ENCODE data around the gene LRRC71.

The LRRC71 gene

DNA sequence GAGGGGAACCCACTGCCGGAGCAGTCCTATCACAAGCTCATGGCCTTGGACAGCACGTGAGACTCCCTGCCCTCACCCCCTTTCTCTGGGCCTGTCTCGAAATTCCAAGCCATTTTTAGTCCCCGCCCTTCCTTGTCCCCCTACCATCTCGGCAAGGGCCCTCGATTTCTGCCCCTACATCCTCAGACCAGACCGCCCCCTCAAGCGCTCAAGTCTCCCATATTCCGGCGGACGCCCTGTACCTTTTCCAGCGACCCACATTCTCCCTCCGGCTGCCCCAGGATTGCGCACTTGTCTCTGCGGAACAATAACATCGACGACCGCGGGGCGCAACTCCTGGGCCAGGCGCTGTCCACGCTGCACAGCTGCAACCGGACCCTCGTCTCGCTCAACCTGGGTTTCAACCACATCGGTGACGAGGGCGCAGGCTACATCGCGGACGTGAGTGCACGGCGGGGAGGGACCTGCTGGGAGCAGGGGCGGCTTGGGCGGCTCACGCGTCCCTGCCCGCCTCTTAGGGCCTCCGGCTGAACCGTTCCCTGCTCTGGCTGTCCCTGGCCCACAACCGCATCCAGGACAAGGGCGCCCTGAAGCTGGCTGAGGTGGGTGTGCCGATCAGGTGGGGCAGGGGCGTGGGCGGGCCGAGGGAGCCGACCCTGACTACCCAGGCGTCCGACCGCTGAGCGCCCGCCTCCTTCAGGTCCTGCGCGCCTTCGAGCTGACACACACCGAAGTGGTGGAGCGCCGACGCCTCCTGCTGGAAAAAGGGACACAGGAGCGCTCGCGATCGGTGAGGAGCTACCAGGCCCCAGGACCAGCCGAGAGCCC, 7.0 kb downstream of the LRRC71 start:
- DNase-seq (ENCODE audit: low read depth) = peak; percentile 40

DNA sequence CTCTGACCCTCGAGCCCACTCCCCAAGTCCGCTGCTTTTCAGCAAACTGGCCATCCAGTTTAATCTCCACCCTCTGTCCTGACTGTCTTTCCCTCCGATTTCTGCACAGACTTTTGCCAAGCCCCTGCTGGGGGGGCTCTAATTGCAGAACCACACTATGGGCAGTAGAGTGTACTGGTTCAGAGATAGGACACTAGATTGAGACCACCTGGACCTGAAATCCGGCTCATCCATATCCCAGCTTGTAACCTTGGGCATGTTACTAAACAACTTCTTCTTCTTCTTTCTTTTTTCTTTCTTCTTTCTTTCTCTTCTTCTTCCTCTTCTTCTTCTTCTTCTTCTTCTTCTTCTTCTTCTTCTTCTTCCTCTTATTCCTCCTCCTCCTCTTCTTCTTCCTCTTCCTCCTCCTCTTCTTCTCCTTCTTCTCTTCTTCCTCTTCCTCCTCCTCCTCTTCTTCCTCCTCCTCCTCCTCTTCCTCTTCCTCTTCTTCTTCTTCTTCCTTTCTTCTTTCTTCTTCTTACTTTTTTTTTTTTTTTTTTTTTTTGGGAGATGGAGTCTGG, 7.7 kb downstream of the LRRC71 start:
- no peak for DNase-seq (ENCODE audit: low read depth)

DNA sequence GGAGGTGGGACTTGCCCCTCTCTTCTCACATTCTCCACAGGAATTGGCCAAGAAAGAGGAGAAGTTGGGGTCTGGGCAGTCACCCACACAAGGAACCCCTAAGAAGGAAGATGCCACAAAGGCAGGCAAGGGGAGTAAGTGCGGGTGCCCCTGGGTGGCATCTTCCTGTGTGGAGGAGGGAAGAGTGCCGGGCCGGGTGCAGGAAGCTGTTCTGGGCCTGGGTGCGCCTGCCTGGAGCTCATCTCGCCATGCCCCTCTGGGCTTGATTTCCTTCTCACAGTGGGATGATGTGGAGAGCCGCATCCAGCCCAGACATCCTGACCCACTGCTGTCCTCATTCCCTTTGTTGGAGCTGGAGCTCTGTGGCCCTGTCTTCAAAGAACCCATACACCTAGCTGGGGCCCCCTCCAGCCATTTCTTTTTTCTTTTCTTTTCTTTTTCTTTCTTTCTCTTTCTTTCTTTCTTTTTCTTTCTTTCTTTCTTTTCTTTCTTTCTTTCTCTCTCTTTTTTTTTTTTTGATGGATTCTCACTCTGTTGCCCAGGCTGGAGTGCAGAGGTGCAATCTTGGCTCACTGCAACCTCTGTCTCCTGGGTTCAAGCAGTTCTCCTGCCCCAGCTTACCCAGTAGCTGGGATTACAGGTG, 9.3 kb downstream of the LRRC71 start:
- DNase-seq (ENCODE audit: low read depth) = no peak

DNA sequence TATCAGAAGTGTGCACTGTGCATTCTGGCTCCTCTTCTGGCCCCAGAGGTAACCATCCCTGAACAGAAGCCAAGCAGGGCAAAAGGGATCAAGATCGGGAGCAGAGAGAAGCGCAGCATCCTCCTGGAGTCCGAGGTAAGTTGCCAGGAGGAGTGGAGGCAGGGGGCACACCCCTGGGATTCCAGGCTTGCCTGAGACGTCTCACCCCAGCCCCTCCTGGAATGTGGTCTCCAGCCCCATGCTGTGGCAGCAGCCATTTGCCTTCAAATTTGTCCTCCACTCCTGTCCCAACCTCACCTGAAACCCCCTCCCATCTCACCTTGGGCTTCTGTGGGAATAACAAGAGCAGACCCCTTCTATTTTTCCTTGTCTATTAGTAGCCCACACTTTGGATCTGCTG, 10.1 kb downstream of the LRRC71 start:
- no peak for DNase-seq (ENCODE audit: low read depth)

DNA sequence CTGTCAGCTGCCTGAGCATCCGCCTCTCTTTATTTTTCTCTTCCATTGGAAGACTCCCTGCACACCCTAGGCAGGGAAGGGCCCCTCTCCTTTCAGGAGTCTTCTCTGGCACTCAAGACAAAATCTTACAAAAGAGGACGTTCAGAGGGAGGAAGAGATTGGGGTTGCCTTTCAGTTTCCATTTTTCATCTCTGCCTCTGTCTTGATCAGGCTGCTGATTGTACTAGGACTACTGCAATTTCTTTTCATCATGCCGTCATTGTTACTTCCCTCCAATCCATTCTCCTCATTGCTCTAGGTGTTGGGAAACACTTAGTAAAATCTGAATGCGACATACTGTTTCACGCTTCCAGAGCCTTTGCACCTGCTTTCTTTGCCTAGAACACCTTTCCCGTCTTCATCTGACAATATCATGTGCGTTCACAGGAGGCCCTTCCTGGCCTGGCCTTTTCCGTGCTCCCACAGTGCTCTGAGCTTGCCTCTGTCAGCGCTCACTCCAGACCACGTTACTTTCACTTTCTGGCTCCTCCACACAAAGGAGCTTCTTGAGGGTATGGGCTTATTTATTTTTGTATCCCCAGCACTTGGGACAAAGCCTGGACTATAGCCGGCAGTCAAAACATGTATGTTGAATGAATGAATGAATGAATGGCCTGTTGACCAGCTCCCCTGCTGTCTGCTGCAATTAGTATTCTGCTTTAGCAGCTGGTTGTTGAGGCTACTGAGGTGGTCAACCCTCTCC, 10.9 kb downstream of the LRRC71 start:
- no peak for DNase-seq (ENCODE audit: low read depth)

DNA sequence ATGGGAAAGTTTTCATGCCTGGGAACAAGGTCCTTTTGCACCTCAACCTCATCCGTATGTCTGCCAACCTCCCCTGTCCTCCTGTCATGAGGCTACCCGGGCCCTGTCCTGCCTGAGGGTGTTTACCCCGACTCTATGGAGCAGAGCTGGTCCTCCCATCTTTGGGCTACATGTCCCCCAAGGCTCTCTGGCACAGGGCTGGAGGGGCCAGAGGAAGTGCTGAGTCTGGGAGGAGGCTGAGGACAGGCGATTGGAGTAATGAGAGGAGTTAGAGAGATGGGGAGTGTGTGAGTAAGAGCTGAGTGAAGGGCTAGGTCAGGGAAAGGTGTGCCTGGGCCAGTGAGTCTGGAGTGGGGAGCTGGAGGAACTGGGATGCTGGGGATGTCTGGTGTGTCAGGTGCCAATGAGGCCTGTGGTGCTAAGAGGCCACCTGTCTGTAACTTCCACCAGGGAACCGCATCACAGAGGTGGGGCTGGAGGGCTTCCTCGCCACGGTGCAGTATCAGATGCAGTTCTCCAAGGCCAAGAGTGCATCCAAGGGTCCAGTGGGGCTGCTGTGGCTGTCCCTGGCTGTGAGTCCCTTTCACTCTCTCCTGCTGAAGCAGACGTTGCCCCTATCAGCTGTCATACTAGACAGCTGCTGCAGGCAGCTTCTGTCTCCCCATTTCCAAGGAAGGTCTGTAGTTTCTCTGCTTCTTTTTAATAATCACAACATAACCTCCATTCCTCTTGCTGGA, 11.7 kb downstream of the LRRC71 start:
- no peak for DNase-seq (ENCODE audit: low read depth)

DNA sequence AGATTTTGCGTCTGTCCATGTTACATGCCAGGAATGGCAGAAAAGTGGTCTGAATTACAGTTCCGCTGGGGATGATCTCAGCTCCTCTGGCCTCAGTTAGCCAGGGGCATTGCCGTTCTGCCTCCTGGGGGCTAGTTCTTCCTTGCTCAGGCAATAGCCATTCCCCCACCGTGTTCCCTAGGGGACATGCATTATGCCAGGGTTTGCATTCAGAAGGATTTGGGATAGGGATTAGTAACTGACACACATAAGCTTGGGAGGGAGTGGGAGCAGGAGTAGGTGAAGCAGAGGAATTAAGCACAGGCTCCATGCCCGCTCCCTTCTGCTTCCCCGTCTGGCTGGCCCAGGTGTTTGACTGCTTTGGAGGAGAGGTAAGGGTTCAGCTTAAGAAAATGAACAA, 12.7 kb downstream of the LRRC71 start:
- no peak for DNase-seq (ENCODE audit: low read depth)

DNA sequence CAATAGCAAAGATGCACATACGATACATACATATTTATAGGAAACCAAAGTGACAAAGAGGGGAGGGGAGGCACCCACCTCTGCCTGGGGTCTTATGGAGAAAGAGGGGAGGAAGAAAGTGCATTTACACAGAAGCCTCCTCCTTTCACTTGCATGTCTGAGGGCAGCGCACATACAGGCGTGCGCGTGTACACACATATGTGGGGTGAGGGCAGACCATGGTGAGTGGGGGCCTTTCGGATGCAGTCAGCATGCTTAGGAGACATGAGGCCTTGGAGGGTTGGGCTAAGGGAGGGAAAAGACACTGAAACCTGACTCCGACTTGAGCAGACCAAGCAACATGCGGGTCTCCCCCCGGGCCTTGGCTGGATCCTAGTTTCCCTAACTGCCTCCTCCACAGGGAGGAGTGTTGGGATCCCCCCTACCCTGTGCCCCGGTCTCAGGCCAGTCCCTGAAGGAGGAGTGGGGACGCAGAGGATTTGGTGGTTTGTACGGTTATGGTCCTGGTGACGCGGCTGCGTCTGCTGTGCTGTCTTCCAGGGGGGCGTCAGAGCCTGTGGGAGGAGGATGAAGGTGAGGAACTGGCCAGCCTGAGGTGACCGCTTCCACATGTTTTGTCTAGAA, 15.2 kb downstream of the LRRC71 start:
- DNase-seq (ENCODE audit: low read depth) = no peak

DNA sequence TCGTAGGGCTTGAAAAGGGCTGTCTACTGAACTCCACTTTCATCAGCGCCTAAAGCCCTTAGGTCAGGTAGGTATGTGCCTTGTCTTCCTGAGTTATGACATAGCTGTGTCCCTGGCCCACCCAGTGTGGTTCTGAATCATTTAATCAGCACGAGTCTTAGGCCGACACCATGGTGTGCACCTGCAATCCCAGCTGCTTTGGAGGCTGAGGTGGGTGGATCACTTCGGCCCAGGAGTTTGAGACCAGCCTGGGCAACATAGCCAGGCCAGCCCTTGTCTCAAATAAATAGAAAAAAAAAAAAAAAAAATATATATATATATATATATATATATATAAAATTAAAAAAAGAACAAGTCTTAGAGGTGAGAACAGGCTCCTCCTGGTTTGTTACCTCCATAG, 15.8 kb downstream of the LRRC71 start:
- no peak for DNase-seq (ENCODE audit: low read depth)

DNA sequence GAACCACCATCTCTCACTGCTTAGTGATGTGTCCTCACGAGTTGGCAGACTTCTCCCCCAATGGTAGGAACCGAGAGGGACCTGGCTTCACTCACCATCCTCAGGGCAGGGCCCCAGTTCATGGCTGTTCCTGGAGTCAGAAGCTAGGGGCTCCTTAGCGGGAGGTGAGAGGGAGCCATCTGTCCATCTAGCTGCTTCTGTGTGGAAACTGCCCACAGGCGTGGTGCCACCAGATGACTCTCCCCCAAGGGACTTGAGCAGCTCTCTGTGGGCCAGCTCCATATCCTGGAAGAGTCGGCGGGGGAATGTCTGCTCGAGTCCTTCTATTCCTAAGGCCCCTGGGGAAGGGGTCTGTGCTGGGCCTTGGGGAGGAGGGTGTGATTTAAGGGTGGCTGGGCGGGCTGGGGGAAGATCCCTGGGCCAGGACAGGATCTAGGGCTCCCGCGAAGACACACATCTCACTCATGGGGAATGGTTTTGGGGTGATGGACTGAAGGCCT, 16.3 kb downstream of the LRRC71 start:
- DNase-seq (ENCODE audit: low read depth) = no peak

DNA sequence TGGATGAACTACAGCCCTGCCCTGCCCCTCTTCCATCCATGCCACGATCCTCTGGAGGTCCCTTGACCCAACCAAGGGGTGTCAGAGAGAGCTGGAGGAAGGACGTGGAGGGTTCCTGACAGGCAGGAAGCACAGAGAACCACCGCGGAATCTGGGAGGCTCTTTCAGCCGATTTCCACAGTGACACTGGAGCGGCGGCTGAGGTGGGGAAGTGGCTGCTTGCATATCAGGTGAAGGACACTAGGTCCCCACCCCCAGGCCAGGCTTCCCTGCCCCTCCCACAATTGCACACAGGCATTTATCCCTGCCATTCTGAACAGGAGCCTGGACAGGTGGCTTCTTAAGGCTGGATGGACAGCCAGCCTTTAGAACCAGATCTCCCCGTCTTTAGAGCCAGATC, 17.5 kb downstream of the LRRC71 start:
- no peak for DNase-seq (ENCODE audit: low read depth)

DNA sequence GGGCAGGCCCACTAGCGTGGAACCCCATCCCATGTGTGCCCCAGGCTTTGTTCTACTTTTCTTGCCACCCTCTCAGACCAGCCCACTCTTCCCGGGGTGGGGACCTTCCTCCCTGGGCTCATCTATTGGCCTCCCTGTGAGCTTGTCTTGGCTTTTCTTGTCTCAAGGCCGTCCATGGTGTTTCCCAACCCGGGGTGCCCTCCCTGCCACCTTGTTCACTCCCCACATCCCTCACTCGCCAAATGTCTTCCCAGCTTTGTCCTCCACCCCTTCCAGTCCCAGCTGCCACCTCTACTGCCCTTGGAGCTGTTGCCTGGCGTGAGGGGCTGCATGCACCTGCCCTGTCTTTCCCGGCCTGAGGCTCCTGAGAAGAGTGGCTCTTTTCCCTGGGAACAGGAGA, 18.4 kb downstream of the LRRC71 start:
- no peak for DNase-seq (ENCODE audit: low read depth)

DNA sequence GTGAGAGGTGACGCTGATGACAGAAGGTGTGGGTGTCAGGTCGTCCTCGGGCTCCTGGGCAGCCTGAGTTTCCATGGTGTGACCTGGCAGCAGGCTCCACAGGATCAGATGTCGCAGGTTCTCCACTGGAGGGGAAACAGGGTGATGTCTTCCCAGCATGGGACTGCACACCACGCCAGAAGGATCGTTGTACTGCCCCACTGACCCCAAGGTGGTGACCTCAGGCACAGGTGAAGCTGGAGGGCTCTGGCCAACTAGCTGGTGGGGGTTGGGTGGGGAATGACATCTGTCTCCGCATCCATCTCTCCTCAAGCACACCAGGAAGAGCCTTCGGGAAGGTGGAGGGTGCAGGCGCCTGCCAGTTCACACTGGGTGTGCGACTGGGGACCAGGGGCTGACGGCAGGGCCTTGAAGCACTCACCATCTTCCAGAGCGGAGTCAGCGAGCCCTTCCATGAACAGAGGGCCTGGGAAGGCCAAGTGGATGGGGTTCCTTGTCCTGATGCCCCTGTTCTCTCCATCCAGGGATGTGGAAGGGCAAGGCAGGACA, 19.4 kb downstream of the LRRC71 start:
- DNase-seq (ENCODE audit: low read depth) = no peak

DNA sequence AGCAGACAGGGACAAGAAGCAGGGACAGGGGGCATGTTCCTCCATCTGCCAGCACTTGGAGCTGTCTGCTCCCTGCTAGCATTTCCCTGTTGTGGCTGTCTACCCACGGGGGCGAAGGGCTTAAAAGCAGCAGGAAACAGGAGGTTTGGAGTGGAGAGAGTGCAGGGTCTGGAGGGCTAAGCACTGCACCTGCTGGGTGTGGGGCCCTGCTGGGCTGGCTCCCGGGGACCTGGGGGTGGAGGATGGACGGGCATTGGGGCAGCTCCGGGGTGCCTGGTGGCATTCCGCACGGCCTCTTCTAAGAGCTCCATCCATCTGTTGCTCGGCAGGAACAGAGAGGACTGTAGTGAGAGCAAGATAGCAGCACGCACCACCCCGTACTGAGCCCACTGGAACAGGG, 21.2 kb downstream of the LRRC71 start:
- no peak for DNase-seq (ENCODE audit: low read depth)

DNA sequence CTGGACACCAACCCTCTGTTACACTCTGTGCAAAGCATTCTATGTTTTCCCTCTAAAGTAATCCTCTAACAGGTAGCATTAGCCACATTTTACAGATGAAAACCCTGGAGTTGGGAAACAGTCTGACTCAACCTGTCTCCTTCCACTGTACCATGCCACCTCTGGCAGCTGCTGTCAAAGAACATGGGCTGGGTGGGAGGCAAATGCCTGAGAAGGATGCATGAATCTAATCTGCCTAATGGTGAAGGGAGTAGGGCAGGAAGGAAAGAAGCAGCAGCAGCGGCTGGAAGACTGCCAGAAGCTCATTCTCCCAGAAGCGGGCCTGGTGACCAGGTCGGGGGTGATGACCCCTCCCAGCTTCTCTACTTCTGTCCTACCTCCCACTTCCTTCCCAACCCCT, 21.7 kb downstream of the LRRC71 start:
- DNase-seq (ENCODE audit: low read depth) = no peak

DNA sequence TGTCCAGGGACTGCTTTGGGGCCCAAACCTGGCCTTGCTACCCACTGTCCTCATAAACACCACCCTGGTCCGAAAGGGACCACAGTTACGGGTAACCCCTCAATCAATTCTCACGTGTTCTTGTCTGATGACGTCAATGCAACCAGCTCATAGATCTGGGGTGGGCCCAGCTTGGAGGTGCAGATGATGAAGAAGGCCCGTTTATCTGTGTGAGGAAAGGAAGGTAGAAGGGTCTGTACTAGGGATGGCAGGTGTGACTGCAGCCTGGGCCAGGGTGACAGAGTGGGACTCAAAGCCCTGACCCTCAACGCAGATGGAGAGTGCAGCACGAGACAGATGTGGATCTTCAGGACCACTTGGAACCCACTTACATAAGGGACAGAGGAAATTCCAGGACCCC, 22.1 kb downstream of the LRRC71 start:
- DNase-seq (ENCODE audit: low read depth) = no peak

DNA sequence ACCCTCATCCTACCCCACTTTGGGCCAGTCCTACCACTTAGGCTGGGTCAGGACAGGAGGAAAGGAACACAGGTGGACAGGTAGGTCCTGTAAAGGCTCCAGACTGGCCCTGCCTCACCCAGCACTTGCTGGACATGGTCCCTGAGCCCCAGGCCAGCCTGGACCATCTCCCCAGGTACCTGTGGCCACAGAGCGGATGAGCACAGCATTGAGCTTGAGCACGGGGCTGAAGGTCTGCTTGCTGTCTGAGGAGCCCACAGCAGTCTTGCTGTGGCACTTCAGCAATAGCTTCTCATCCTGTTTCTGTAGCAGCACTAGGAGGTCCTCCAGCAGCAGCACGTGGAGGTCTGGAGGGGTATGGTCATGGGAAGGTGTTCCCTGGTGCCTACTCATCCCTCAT, 23.3 kb downstream of the LRRC71 start:
- no peak for DNase-seq (ENCODE audit: low read depth)

DNA sequence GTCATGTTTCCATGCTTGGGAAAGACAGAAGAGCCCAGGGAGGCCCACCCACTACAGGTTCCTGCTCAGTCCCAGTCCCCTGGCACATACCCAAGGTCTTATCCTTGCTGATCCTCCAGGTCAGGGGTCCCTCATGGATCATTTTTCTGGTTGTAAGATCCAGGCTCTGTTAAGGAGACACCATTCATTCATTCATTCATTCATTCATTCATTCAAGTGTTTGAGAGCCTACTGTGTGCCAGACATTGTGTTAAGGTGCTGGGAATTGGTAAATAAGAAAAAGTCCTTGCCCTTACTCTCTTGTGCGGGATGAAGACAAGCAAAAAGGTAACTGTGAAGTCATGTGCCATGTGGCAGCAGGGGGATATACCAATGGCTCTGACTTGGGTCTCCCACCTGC, 23.8 kb downstream of the LRRC71 start:
- DNase-seq (ENCODE audit: low read depth) = no peak

DNA sequence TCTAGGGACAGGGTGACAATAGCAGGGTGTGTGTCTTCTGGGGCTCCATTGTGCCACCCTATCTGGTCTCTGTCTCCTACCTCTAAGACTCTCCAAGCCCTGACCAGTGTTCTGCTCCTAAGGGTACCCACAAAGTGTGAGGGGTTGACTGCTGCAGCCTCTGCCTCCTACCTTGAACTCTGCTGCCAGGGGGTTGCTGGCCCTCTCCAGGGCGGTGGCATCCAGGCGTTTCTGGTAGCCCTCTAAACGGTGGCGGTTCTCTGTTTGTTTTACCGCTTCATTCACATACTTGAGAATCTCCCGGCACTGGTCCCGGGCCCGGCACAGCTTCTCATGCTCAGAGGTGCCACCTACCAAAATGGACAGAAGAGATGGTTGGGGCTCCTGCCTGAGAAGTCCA, 24.4 kb downstream of the LRRC71 start:
- DNase-seq (ENCODE audit: low read depth) = no peak

DNA sequence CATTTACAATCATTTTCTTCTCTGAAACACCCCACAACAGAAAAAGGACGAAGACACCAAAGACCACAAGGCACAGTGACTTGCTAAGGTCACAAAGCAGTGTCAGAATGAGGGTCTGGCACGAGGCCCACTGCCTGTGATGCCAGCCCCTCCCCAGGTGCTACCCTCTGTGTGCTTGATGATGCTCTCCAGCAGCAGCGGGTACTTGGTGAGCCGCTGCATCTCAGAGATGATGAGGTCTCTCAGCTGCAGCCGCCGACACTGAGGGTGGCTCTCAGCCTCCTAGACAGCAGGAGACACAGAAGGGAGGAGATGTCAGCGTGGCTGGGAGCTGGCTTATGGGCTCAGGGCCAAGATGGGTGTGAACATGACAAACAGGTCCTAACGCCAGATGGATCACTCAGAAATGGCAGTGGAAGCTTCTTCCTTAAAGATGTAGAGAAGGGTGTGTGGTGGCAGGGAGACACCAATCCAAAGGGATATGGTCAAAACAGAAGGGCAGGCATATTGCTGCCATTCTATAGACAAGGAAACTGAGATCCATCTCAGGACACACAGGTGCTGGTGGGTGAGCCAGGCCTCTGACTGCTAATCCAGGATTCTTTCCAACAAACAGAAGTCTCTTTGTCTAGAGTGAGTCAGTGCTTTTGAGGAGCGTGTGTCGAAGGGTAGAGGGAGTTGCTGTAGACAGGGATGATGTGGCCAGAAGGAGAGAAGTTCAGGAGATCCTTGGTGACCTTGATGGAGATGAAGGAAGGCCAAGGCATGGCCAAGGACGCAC, 25.6 kb downstream of the LRRC71 start:
- DNase-seq (ENCODE audit: low read depth) = no peak

Measured in GM04504 (cell line).